Gastroesophageal sphincter (tissue), 3 donors: ENCODE measurements around the gene TBCD.

ENCODE experiments used
- EP300 ChIP-seq: sonication (generic); formaldehyde crosslinking; IDR thresholded peaks from one replicate; pipeline ENCODE4 v1.6.1; 2017; ENCODE audit warnings: antibody characterized with exemption, mild to moderate bottlenecking
- POLR2A ChIP-seq, 2 donors: fragments of 450-650 bp; IDR thresholded peaks; one replicate each; pipeline ENCODE4 v1.6.1; 2017; ENCODE audit warnings: antibody characterized with exemption in 2 of 2, mild to moderate bottlenecking in 2 of 2, moderate library complexity in 1 of 2
- POLR2AphosphoS5 ChIP-seq: sonication (generic); formaldehyde crosslinking; IDR thresholded peaks from one replicate; pipeline ENCODE4 v1.6.1; 2017; ENCODE audit warnings: antibody characterized with exemption
- TF ChIP-seq, protein P1 (sequence below), 4 experiments: fragments of 200-600 bp in 2 of 4; fragments of 450-650 bp in 2 of 4; sonication (generic) in 1 of 4; IDR thresholded peaks; one replicate each; pipeline ENCODE4 v1.5.1; 2017 to 2019; ENCODE audit warnings: antibody characterized with exemption in 4 of 4, mild to moderate bottlenecking in 2 of 4, moderate library complexity in 2 of 4

DNA sequence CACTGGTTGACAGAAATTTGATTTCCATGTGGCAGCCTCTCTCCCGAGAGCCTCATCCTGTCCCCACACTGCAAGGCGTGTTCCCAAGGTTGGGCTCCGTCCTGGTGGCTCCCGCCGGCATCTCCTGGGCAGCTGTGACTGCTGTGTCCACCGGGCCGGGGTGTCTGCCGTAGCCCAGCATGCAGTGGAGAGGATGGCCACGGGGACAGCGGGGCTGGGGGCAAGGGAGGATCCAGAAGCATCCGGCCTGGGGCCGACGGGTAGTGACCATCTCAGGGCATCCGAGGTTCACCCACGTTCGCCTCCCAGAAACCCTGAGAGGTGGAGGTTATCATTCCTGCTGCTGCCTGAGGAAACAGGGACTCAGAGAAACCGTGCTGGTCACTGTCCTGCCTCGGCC, 46.1 kb upstream of the TBCD start:
- TF ChIP-seq POLR2AphosphoS5 (no peak), EP300 (no peak), POLR2A (IDR thresholded peaks at IDR 0.05) (no peak)
- TF ChIP-seq, protein P1, sequence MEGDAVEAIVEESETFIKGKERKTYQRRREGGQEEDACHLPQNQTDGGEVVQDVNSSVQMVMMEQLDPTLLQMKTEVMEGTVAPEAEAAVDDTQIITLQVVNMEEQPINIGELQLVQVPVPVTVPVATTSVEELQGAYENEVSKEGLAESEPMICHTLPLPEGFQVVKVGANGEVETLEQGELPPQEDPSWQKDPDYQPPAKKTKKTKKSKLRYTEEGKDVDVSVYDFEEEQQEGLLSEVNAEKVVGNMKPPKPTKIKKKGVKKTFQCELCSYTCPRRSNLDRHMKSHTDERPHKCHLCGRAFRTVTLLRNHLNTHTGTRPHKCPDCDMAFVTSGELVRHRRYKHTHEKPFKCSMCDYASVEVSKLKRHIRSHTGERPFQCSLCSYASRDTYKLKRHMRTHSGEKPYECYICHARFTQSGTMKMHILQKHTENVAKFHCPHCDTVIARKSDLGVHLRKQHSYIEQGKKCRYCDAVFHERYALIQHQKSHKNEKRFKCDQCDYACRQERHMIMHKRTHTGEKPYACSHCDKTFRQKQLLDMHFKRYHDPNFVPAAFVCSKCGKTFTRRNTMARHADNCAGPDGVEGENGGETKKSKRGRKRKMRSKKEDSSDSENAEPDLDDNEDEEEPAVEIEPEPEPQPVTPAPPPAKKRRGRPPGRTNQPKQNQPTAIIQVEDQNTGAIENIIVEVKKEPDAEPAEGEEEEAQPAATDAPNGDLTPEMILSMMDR (IDR thresholded peaks at IDR 0.05), result no peak
